Ishikawa (cell line): Measurements from ENCODE around the gene CD3E.

Source experiments
- CEBPB ChIP-seq: IDR thresholded peaks from 2 replicates; pipeline ENCODE4 v1.6.1; 2012
- CREB1 ChIP-seq: IDR thresholded peaks from 2 replicates; pipeline ENCODE4 v1.6.1; 2012; ENCODE audit warnings: low read depth
- EGR1 ChIP-seq: IDR thresholded peaks from 2 replicates; pipeline ENCODE4 v1.6.1; 2012
- EP300 ChIP-seq: IDR thresholded peaks from 2 replicates; pipeline ENCODE4 v1.6.1; 2012; ENCODE audit warnings: borderline replicate concordance
- FOXM1 ChIP-seq: IDR thresholded peaks from 2 replicates; pipeline ENCODE4 v1.6.1; 2012; ENCODE audit warnings: low read depth, borderline replicate concordance
- NFIC ChIP-seq: IDR thresholded peaks from 2 replicates; pipeline ENCODE4 v1.6.1; 2012
- RAD21 ChIP-seq: IDR thresholded peaks from 2 replicates; pipeline ENCODE4 v1.6.1; 2012; ENCODE audit warnings: low read depth
- TAF1 ChIP-seq: IDR thresholded peaks from 2 replicates; pipeline ENCODE4 v1.6.1; 2012; ENCODE audit warnings: low read depth, mild to moderate bottlenecking
- TCF12 ChIP-seq: IDR thresholded peaks from 2 replicates; pipeline ENCODE4 v1.6.1; 2012; ENCODE audit warnings: low read depth
- TEAD4 ChIP-seq: IDR thresholded peaks from 2 replicates; pipeline ENCODE4 v1.6.1; 2012
- YY1 ChIP-seq: IDR thresholded peaks from 2 replicates; pipeline ENCODE4 v1.6.1; 2012; ENCODE audit warnings: low read depth
- ZBTB7A ChIP-seq: IDR thresholded peaks from 2 replicates; pipeline ENCODE4 v1.6.1; 2012; ENCODE audit warnings: low read depth
- TF ChIP-seq, protein P1 (sequence below): IDR thresholded peaks from 2 replicates; pipeline ENCODE4 v1.6.1; 2012
- TF ChIP-seq, protein P2 (sequence below): IDR thresholded peaks from 2 replicates; pipeline ENCODE4 v1.6.1; 2012; ENCODE audit warnings: low read depth, mild to moderate bottlenecking
- TF ChIP-seq, protein P3 (sequence below): IDR thresholded peaks from 2 replicates; pipeline ENCODE4 v1.6.1; 2012

CD3E gene

DNA sequence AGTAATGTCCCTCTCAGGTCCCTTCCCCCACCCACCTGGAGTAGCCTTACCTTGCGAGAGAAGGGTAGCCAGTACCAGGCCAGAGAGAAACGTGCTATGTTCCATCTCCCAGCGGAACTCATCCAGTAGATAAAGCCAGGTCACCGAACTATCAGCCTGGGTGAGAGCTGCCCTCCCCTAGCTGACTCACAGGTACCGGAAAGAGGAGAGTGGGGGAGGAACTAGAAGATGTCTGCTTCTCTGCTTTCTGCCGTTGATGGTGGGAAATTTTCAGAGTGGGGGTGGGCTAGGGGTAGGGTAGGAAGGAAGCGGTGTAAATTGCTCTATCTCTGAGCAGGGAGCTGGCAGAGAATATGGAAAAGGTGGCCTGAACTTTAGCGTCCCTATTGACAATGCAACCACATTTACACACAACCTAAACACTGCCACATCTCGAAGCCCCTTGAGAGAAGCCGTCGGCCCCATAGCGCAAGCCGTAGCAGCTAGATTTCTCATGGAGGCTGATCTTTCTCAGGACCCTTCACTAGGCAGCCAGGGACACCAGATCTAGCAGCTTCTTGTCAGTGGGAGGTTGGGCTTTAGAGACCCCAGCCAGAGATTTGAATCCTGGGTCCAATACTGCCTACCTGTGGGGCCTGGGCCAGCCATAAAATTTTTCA, 38.1 kb downstream of the CD3E start, which contains the start of gene CD3D:
Gene CD3D (minus strand): TSS at position 203 of the 659 bp plus-strand sequence. CDS start 98 bp downstream, at position 105.
- TF ChIP-seq TEAD4, result no peak
- TF ChIP-seq EGR1, result no peak
- TF ChIP-seq, protein P1, sequence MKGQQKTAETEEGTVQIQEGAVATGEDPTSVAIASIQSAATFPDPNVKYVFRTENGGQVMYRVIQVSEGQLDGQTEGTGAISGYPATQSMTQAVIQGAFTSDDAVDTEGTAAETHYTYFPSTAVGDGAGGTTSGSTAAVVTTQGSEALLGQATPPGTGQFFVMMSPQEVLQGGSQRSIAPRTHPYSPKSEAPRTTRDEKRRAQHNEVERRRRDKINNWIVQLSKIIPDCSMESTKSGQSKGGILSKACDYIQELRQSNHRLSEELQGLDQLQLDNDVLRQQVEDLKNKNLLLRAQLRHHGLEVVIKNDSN, result no peak
- TF ChIP-seq RAD21, result no peak
- TF ChIP-seq EP300, result no peak
- TF ChIP-seq CEBPB, result no peak
- no peak for TF ChIP-seq FOXM1
- no peak for TF ChIP-seq NFIC
- TF ChIP-seq, protein P2, sequence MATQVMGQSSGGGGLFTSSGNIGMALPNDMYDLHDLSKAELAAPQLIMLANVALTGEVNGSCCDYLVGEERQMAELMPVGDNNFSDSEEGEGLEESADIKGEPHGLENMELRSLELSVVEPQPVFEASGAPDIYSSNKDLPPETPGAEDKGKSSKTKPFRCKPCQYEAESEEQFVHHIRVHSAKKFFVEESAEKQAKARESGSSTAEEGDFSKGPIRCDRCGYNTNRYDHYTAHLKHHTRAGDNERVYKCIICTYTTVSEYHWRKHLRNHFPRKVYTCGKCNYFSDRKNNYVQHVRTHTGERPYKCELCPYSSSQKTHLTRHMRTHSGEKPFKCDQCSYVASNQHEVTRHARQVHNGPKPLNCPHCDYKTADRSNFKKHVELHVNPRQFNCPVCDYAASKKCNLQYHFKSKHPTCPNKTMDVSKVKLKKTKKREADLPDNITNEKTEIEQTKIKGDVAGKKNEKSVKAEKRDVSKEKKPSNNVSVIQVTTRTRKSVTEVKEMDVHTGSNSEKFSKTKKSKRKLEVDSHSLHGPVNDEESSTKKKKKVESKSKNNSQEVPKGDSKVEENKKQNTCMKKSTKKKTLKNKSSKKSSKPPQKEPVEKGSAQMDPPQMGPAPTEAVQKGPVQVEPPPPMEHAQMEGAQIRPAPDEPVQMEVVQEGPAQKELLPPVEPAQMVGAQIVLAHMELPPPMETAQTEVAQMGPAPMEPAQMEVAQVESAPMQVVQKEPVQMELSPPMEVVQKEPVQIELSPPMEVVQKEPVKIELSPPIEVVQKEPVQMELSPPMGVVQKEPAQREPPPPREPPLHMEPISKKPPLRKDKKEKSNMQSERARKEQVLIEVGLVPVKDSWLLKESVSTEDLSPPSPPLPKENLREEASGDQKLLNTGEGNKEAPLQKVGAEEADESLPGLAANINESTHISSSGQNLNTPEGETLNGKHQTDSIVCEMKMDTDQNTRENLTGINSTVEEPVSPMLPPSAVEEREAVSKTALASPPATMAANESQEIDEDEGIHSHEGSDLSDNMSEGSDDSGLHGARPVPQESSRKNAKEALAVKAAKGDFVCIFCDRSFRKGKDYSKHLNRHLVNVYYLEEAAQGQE, result no peak
- TF ChIP-seq YY1, result no peak
- no peak for TF ChIP-seq CREB1

DNA sequence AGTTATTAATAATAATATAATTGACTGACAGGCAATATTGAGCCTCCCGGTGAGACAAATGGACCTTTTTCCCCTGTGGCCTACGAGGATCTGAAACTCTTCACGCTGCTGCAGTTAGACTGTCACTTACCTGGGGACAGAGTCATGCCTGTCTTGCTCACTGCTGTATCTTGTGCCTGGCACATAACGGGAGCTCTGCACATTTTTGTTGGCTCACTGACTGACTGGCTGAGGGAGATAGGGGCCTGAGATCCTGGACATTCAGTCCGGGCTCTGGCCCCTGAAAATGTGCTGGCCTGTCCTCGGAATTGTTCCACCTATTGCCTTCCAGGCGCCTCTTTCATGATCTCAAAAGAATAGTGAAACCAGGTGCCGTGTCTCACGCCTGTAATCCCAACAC, 38.7 kb downstream of the CD3E start:
- TF ChIP-seq NFIC (no peak), CREB1 (no peak), EGR1 (no peak), ZBTB7A (no peak), YY1 (no peak), TCF12 (no peak), EP300 (no peak), TAF1 (no peak), FOXM1 (no peak), CEBPB (no peak), RAD21 (no peak), TEAD4 (no peak)
- TF ChIP-seq, protein P1, result no peak
- TF ChIP-seq, protein P2, result no peak
- TF ChIP-seq, protein P3, sequence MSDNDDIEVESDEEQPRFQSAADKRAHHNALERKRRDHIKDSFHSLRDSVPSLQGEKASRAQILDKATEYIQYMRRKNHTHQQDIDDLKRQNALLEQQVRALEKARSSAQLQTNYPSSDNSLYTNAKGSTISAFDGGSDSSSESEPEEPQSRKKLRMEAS, result no peak

- TF ChIP-seq NFIC (no peak), YY1 (no peak), TAF1 (no peak), ZBTB7A (no peak), TEAD4 (no peak), RAD21 (no peak), FOXM1 (no peak), EP300 (no peak), CEBPB (no peak), CREB1 (no peak), EGR1 (no peak)
- TF ChIP-seq, protein P1, result no peak
- TF ChIP-seq, protein P3, result no peak
- TF ChIP-seq, protein P2, result no peak
Observed at GRCh38 chr11:118343981-118344515, 39.5 kb downstream of the CD3E start, which contains the start of gene CD3G. Gene CD3G (plus strand): TSS chr11:118344344. CDS start chr11:118344424, 80 bp downstream.

DNA sequence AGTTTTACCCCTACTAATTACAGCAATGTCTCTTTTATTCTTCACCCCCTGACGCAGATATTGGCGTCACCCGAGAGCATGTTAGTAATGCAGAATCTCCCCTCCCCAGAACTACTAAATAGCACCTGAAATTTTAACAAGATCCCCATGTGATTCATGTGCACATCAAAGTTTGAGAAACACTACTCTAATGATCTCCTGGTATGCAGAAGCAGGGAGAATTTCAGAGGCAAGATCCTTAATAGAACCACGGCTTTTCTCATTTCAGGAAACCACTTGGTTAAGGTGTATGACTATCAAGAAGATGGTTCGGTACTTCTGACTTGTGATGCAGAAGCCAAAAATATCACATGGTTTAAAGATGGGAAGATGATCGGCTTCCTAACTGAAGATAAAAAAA, 44.9 kb downstream of the CD3E start:
- no peak for TF ChIP-seq TAF1
- no peak for TF ChIP-seq TEAD4
- TF ChIP-seq CEBPB, result no peak
- TF ChIP-seq ZBTB7A, result no peak
- TF ChIP-seq, protein P3, result no peak
- no peak for TF ChIP-seq TCF12
- TF ChIP-seq EP300, result no peak
- no peak for TF ChIP-seq YY1
- TF ChIP-seq RAD21, result no peak
- no peak for TF ChIP-seq CREB1
- TF ChIP-seq FOXM1, result no peak
- TF ChIP-seq, protein P2, result no peak
- TF ChIP-seq EGR1, result no peak
- TF ChIP-seq NFIC, result no peak
- TF ChIP-seq, protein P1, result no peak
